MG63 (cell line): Measurements from ENCODE around the gene CFC1. TPM values are rescaled to one million over a fixed set of nuclear protein-coding genes. Genes with fewer than 3 reads are reported as not detected.
"Not testable (repeated sequence)": the region's sequence is repeated elsewhere in the genome, so short reads cannot be mapped to it uniquely, and the experiment has no call there.

Experiments
- DNase-seq: peaks from one replicate; pipeline ENCODE4 v3.0.0-alpha.2; 2020
- H3K27me3 ChIP-seq: fragments of 250-450 bp; sonication (Bioruptor Pico); 2 replicates; pipeline ENCODE4 v1.5.1; 2020; ENCODE audit warnings: mild to moderate bottlenecking, moderate library complexity
- H3K36me3 ChIP-seq: fragments of 250-450 bp; sonication (Bioruptor Pico); 2 replicates; pipeline ENCODE4 v1.5.1; 2020; ENCODE audit warnings: mild to moderate bottlenecking, moderate library complexity
- H3K4me3 ChIP-seq: fragments of 250-450 bp; sonication (Bioruptor Pico); 2 replicates; pipeline ENCODE4 v1.5.1; 2020; ENCODE audit warnings: mild to moderate bottlenecking, moderate library complexity
- H3K9me3 ChIP-seq: fragments of 250-450 bp; sonication (Bioruptor Pico); 2 replicates; pipeline ENCODE4 v1.5.1; 2020; ENCODE audit warnings: mild to moderate bottlenecking, moderate library complexity
- total RNA-seq: library from RNA; depleted of rRNA; stranded (reverse); fragments of >200 nt; shearing (Covaris generic); gene quantifications from 2 replicates; pipeline ENCODE4 v1.2.3, GENCODE V29; 2014; ENCODE audit warnings: low replicate concordance

Gene CFC1
- total RNA-seq, 1 experiment from 2014 or later: not detected

GRCh38 chr2:130590170-130590841, 9.1 kb downstream of the CFC1 start:
- H3K36me3 ChIP-seq, H3K9me3 ChIP-seq, H3K27me3 ChIP-seq, H3K4me3 ChIP-seq, DNase-seq: not testable (repeated sequence)

DNA sequence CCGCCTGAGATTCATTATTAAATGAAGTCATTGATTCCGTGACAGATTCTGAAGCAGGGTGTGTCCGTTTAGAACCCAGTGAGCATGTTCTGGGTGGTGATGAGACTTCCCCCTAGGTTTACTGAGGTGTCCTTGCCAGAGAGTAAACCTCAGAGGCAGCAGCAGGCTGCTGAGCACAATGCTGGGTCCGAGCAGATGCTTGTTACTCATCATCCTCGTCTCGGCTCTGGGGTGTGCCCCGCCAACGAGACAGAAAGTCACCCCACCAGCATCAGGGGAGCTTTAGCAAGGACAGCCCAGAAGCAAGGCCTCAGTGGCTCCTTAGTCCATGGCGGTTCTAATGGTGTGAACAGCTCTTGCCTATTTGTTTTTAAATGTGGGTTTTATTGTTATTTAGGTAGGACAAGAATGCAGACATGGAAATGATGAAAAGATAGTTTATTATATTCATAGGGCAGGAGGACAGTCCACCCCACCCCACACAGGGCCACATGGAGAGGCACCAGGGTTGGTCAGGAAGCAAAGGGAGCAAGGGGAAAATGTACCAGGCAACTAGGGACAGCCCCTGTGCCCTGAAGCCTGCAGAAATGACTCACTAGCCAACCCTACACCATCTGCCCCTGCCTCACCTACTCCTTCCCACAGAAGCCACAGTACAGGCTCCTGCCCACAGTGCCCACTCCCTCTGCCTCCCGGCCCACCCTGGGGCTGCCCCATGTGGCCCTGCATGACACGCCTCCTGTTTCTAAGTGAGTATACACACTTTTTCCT, 10.5 kb downstream of the CFC1 start:
- not testable (repeated sequence) for H3K4me3 ChIP-seq, DNase-seq, H3K9me3 ChIP-seq, H3K36me3 ChIP-seq, H3K27me3 ChIP-seq

GRCh38 chr2:130584726-130585125, 14.6 kb downstream of the CFC1 start:
- H3K9me3 ChIP-seq, H3K4me3 ChIP-seq, DNase-seq, H3K36me3 ChIP-seq, H3K27me3 ChIP-seq: not testable (repeated sequence)

DNA sequence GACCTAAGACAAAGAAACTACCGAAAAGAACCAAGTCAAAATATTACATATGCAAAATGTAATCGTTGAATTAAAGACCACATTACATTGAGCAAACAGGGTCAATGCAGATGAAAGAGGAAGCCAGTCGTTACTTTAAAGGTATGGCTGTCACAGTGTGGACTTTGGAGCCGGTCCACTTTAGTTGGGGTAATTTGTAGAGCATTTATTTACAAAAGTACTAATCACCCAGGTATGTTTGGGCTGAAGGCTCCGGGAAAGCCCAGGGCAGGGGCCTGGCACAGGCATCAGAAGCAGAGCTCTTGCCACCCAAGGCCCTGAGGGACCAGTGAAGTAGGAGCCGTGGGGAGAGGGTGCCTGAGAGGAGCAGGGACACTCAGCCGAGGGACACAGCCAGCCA, 15.8 kb downstream of the CFC1 start:
- not testable (repeated sequence) for DNase-seq, H3K27me3 ChIP-seq

GRCh38 chr2:130582970-130583369, 16.4 kb downstream of the CFC1 start:
- H3K4me3 ChIP-seq, H3K36me3 ChIP-seq, H3K9me3 ChIP-seq, H3K27me3 ChIP-seq, DNase-seq: not testable (repeated sequence)

More for the DNA sequence above, 15.8 kb downstream of the CFC1 start:
- not testable (repeated sequence) for H3K36me3 ChIP-seq, H3K4me3 ChIP-seq, H3K9me3 ChIP-seq

DNA sequence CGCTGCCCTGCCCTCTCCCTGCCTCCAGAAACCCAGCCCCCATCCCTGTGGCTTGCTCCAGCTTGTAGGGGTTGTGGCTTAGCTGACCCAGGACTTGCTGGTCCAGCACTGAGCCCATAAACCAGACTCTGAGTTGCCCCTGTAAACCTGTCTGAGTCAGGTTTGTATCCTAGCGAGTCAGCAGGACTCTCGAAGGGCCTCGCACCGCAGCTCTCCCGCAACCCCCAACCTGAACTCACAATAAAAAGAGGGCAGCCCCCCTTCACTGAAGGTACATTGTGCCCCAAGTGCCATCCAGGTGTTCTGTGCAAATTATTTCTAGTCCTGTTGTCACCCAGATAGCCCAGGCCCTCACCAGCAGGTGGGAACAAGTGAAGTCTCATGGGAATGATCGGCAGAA, 17.9 kb downstream of the CFC1 start:
- H3K4me3 ChIP-seq, DNase-seq, H3K9me3 ChIP-seq, H3K36me3 ChIP-seq, H3K27me3 ChIP-seq: not testable (repeated sequence)

- not testable (repeated sequence) for H3K27me3 ChIP-seq, DNase-seq, H3K4me3 ChIP-seq
These were observed 20.3 kb downstream of the CFC1 start for GRCh38 chr2:130579121-130579520.

DNA sequence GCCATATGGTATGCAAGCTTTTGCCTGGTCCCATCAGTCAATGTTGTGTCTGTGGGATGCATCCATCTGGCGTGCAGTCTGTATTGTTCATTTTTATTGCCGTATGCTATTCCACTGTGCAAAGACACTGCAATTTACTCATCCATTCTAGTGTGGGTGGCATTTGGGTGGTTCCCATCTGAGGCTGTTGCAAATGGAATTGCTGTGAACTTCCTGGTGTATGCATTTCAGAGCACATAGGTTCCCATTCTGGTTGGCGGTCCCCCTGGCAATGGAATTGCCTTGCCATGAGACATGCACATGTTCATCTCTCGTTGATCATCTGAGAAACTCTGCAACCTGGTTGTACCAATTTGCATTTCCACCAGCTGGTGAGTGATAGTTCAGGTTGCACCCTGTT, 21.8 kb downstream of the CFC1 start:
- not testable (repeated sequence) for H3K27me3 ChIP-seq, H3K36me3 ChIP-seq, H3K9me3 ChIP-seq, DNase-seq, H3K4me3 ChIP-seq

More at GRCh38 chr2:130579121-130579520, 20.3 kb downstream of the CFC1 start:
- not testable (repeated sequence) for H3K9me3 ChIP-seq, H3K36me3 ChIP-seq

DNA sequence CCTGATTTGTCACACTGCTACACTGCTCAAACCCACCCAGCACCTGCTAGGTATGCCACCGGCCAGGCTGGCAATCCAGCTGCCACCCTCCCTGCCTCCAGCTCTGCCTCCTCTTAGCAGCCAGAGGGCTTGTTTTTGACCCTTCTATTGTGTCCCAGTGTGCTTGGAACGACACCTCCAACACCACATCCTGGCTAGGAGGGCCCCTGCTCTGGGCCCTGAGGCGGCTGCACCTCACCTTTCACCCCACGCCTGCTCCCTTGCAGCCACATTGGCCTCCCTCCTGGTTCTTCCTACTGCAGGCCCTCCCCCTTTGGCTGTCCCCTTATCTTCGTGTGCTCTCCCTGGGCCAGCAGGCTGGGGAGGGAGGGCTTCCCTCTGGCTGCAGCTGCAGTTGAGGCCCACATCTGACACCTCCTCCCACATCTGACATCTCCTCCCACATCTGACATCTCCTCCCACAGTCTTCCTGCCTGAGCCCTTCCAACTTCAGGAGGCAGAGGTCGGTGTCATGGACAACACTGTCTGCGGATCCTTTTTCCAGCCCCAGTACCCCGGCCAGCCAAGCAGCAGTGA, 23.1 kb downstream of the CFC1 start:
- not testable (repeated sequence) for H3K4me3 ChIP-seq, H3K36me3 ChIP-seq, DNase-seq, H3K9me3 ChIP-seq, H3K27me3 ChIP-seq

DNA sequence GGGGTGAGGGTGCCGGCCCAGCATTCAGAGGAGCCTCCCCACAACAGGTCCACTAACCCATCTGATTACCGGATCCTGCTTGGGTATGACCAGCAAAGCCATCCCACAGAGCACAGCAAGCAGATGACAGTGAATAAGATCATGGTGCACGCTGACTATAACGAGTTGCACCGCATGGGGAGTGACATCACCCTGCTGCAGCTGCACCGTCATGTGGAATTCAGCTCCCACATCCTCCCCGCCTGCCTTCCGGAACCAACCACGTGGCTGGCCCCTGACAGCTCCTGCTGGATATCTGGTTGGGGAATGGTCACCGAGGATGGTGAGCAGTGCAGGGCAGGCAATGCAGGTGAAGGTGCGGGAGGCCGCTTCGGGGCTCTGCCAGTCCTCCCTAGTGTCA, 25.1 kb downstream of the CFC1 start:
- not testable (repeated sequence) for DNase-seq, H3K9me3 ChIP-seq, H3K27me3 ChIP-seq, H3K36me3 ChIP-seq, H3K4me3 ChIP-seq

DNA sequence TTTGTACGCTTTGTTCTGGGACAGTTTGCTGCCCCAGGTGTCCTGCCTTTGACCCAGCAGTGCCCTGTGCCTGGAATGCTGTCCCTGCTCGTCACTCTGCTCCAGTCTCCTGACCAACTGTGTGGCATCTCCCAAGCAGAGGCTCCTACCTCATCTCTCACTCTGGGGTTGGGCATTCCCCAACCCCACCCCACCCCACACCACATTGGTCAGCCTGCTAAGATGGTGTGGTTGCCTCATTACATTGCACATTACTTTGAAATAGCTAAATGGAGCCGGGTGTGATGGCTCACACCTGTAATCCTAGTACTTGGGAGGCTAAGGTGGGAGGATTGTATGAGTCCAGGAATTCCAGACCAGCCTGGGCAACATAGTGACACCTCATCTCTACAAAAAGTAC, 27.4 kb downstream of the CFC1 start:
- H3K36me3 ChIP-seq, H3K4me3 ChIP-seq, DNase-seq, H3K9me3 ChIP-seq, H3K27me3 ChIP-seq: not testable (repeated sequence)

DNA sequence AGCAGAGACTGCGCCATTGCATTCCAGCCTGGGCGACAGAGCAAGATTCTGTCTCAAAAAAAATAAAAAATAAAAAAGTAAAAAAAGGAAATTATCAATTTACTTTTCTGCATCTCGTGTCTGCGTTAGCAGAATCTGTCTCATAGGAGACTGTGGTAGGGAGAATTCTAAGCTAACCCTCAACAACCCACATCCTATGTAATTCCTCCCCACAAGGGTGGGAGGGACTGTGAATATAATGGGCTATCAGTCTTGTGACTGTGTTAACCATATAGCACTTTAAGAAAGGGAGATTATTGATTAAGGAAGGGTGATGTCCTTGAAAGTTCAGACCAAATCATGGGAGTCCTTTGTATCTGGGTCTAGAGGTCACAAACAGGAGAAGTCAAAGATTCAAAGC, 33.2 kb downstream of the CFC1 start:
- not testable (repeated sequence) for H3K9me3 ChIP-seq, DNase-seq

DNA sequence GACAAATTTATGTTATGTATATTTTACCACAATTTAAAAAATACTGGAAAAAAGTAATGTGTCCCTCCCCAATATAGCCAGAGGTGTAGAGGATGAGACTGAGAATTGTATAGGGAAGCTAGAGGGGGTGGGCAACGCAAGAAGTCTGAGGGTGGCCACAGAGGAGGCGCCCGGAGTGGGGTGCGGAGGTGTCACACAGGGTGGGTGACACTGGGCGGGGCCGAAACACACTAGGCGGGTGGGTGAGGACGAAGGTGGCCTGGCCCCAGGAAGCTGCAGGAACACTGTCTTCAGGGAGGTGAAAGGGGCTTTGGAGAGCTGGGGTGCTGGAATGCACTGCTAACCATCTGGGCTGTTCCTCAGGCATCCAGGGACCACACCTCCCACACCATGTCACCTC, 42.9 kb downstream of the CFC1 start:
- not testable (repeated sequence) for H3K9me3 ChIP-seq, H3K27me3 ChIP-seq, DNase-seq, H3K36me3 ChIP-seq, H3K4me3 ChIP-seq

More for the DNA sequence above, 33.2 kb downstream of the CFC1 start:
- not testable (repeated sequence) for H3K4me3 ChIP-seq, H3K36me3 ChIP-seq, H3K27me3 ChIP-seq

DNA sequence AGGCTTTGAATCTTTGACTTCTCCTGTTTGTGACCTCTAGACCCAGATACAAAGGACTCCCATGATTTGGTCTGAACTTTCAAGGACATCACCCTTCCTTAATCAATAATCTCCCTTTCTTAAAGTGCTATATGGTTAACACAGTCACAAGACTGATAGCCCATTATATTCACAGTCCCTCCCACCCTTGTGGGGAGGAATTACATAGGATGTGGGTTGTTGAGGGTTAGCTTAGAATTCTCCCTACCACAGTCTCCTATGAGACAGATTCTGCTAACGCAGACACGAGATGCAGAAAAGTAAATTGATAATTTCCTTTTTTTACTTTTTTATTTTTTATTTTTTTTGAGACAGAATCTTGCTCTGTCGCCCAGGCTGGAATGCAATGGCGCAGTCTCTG, 45.2 kb downstream of the CFC1 start:
- not testable (repeated sequence) for DNase-seq, H3K4me3 ChIP-seq, H3K9me3 ChIP-seq, H3K27me3 ChIP-seq, H3K36me3 ChIP-seq

- H3K4me3 ChIP-seq: not testable (repeated sequence)
These were observed 49.9 kb downstream of the CFC1 start for GRCh38 chr2:130549475-130549874.

DNA sequence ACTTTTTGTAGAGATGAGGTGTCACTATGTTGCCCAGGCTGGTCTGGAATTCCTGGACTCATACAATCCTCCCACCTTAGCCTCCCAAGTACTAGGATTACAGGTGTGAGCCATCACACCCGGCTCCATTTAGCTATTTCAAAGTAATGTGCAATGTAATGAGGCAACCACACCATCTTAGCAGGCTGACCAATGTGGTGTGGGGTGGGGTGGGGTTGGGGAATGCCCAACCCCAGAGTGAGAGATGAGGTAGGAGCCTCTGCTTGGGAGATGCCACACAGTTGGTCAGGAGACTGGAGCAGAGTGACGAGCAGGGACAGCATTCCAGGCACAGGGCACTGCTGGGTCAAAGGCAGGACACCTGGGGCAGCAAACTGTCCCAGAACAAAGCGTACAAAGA, 51.0 kb downstream of the CFC1 start:
- not testable (repeated sequence) for H3K9me3 ChIP-seq, H3K36me3 ChIP-seq, H3K4me3 ChIP-seq, H3K27me3 ChIP-seq, DNase-seq

More at GRCh38 chr2:130549475-130549874, 49.9 kb downstream of the CFC1 start:
- H3K27me3 ChIP-seq, DNase-seq, H3K36me3 ChIP-seq, H3K9me3 ChIP-seq: not testable (repeated sequence)

DNA sequence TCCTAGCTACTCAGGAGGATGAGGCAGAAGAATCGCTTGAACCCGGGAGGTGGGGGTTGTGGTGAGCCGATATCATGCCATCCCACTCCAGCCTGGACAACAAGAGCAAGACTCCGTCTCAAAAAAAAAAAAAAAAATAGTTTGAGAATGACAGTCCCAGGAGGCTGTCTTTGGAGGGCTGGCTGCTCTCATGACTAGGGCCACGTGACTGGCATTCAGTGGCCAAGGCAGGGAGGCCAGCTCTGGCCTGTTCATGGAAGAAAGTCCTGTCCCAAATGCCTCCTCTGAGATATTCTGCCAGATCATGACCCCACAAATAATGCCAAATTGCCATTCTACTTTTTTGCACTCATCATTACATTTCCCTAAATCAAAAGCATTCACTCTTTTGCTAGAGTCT, 54.4 kb downstream of the CFC1 start:
- not testable (repeated sequence) for H3K9me3 ChIP-seq, H3K4me3 ChIP-seq, H3K36me3 ChIP-seq, DNase-seq, H3K27me3 ChIP-seq
